A549 (cell line): ENCODE measurements around the gene PPFIA4.

Experiments used
- ATOH8 ChIP-seq: fragments of 250-450 bp; sonication (Bioruptor Pico); IDR thresholded peaks from 2 replicates; pipeline ENCODE4 v1.5.0; 2020; ENCODE audit warnings: low read depth, mild to moderate bottlenecking, moderate library complexity
- BCL3 ChIP-seq: fragments of >200 bp; sonication (Bioruptor Twin); formaldehyde crosslinking; IDR thresholded peaks from 3 replicates; pipeline ENCODE4 v1.6.1; 2016
- CTCF ChIP-seq: fragments of >200 bp; sonication (Bioruptor Twin); formaldehyde crosslinking; IDR thresholded peaks from 3 replicates; pipeline ENCODE4 v1.5.1; 2016
- ESRRA ChIP-seq: fragments of 150-350 bp; IDR thresholded peaks from 2 replicates; pipeline ENCODE4 v1.6.1; 2014; ENCODE audit warnings: mild to moderate bottlenecking, low read length, borderline replicate concordance
- FOXS1 ChIP-seq: fragments of 250-450 bp; sonication (Bioruptor Pico); IDR thresholded peaks from 2 replicates; pipeline ENCODE4 v1.5.0; 2020; ENCODE audit warnings: mild to moderate bottlenecking, moderate library complexity
- MAFK ChIP-seq: fragments of 450-650 bp; IDR thresholded peaks from 2 replicates; pipeline ENCODE4 v1.6.1; 2014; ENCODE audit not compliant: partially characterized antibody
- RAD21 ChIP-seq, 2 experiments: fragments of >200 bp in 1 of 2; sonication (Bioruptor Twin) in 1 of 2; formaldehyde crosslinking in 1 of 2; IDR thresholded peaks in 1 of 2; conservative IDR thresholded peaks in 1 of 2; 2 replicates in 1 of 2; 3 replicates in 1 of 2; pipeline ENCODE4 v1.6.1; 2012 to 2018; ENCODE audit warnings: inconsistent platforms in 1 of 2
- REST ChIP-seq: fragments of 200-600 bp; sonication (generic); IDR thresholded peaks from 2 replicates; pipeline ENCODE4 v1.6.1; 2016; ENCODE audit warnings: antibody characterized with exemption, mild to moderate bottlenecking, moderate library complexity
- USF2 ChIP-seq: fragments of 450-650 bp; IDR thresholded peaks from 2 replicates; pipeline ENCODE4 v1.6.1; 2014; ENCODE audit warnings: antibody characterized with exemption

- TF ChIP-seq CTCF (peak; percentile 26; the same call in 2 of the 3 replicates), BCL3 (no peak), REST (no peak), MAFK (no peak), ATOH8 (CRISPR knock-in tag) (no peak), RAD21 (conservative IDR thresholded peaks at IDR 0.05 in 1 of 2, IDR thresholded peaks at IDR 0.05 in 1 of 2) (peak in 1 of 2 experiments; percentile 23; a peak in 2 of 5 replicates), FOXS1 (CRISPR knock-in tag) (no peak), ESRRA (no peak), USF2 (no peak)
Measured at GRCh38 chr1:203084588-203085527, 58.6 kb downstream of the PPFIA4 start.
